Activated CD8-positive, alpha-beta memory T cell treated with anti-CD3 and anti-CD28 coated beads, Interleukin-2, amount 50 U/mL, for 24 hours (primary cell): ENCODE data around the gene SOHLH2.

ENCODE experiments used
- DNase-seq: peaks from one replicate; pipeline ENCODE4 v3.0.0-alpha.2; 2020; ENCODE audit errors: extremely low read depth

Gene SOHLH2

GRCh38 chr13:36131222-36131930 lies 83.0 kb downstream of the SOHLH2 start, which contains the start of gene DCLK1:
Gene DCLK1, minus strand, starts transcription at chr13:36131382.
- no peak for DNase-seq

GRCh38 chr13:36130552-36131221 lies 83.7 kb downstream of the SOHLH2 start:
- no peak for DNase-seq

- no peak for DNase-seq
These were observed 84.2 kb downstream of the SOHLH2 start for GRCh38 chr13:36130193-36130551.

GRCh38 chr13:36129539-36129938 lies 84.8 kb downstream of the SOHLH2 start:
- DNase-seq: no peak

- DNase-seq: no peak
These were observed 87.9 kb downstream of the SOHLH2 start for GRCh38 chr13:36126491-36126890.

- no peak for DNase-seq
These were observed 88.5 kb downstream of the SOHLH2 start for GRCh38 chr13:36125841-36126240.

GRCh38 chr13:36124236-36124822 lies 90.0 kb downstream of the SOHLH2 start:
- no peak for DNase-seq
